NK-92 treated with Interleukin-12 subunit alpha and Interleukin-12 subunit beta, amount 100 ng/mL, for 24 hours (cell line): ENCODE results near the gene CCDC192.
"Not testable (repeated sequence)": the region's sequence is repeated elsewhere in the genome, so short reads cannot be mapped to it uniquely, and the experiment has no call there.

Source experiments
- DNase-seq: peaks from one replicate; lab custom pipeline; 2025; lab: John Stamatoyannopoulos, UW

Gene CCDC192

DNA sequence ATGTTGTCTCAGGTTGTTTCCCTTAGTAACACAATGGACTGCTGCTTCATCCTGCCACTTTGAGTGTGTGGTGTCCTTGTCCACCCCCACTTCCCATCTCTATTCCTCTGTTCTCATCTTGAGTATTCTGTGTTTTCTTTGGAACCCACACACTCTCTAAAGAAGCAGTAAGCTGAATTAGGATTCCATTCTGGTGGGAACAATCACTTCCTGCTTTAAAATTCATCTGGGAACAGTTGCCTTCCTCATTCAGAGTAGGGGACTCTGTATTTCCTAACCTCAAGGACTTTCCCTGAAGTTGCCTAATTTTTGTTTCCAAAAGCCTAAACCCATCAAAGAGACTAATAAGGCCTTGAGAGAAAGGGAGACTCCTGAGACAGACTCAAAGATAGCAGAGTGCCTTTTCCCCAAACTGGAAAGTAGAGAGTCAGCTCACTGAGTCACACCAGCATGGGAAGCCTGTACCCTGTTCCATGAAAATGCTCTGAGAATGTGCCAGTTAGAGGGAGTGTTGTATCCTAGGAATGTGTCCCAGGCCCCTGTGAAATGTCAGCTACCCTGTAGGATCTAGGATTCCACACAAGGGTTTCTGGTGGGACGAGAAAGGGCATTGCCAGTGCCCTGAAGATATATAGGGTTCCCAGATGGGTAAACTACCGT lies 63.6 kb downstream of the CCDC192 start:
- DNase-seq, result no peak

DNA sequence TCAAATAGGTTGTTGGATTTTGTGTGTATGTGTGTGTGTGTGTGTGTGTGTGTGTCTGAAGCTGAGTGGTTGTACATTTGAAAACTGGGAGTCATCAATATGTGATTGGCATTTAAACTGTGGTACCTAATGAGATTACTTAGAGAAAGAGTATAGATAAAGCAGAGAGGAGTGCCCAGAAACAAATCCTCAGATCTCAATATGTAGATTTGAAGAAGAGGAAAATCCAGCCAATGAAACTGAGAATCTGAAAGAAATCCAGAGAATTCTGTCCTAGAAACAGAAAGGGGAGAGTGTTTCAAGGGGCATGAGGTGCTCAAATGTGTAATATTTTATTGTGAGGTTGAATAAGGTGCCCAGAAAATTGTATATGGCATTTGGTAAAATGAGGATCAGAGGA lies 66.2 kb downstream of the CCDC192 start:
- no peak for DNase-seq

DNA sequence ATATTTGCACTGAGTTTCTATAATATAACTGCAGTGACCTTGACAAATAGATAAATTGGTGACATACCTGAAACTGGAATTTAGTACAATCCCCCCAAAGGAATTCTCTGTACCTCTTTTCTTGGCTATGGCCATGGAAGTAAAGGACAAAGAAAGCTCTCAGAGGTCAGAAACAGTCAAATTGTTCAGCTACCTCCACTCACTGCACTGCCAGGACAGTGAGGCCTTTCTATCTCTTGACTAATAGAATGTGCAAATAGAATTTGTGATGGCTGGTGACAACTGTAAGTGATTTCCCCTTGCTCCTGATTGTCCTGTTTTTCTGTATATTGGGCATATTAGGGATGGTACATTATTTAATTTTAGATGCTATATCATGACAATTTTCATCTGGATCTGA lies 67.1 kb downstream of the CCDC192 start:
- DNase-seq, result no peak

DNA sequence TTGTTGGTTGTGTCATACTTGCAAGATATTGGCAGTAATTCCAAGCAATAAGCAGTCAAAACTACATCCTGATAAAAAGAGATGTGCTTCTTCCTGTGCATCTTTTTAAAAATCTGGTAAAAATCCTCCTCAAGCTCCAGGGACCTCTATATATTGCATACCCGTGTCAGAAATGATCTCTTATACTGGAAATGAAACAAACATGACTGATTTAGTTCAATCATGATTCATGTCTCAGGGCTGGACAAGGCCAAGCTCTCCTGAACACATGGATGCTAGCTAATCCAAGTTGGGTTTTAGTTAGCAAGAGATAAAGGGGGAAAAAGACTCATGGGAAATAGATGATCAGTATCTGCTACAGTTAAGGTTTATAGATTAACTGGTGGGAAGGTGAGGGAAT lies 69.3 kb downstream of the CCDC192 start:
- no peak for DNase-seq

DNA sequence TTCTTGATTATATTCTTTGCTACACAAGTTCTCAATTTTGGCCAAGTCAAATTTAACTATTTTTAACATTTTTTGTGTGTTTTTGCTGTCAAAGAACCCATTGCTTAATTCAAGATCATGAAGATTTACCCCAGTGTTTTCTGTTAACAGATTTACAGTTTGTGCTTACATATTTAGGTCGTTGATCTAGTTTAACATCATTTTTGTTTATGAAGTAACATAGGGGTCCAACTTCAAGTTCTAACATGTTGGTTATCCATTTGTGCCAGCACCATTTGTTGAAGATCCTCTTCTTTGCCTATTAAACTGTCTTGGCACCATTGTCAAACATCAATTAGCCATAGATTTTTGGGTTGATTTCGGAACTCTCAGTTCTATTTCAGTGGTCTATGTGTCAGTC lies 71.0 kb downstream of the CCDC192 start:
- no peak for DNase-seq

DNA sequence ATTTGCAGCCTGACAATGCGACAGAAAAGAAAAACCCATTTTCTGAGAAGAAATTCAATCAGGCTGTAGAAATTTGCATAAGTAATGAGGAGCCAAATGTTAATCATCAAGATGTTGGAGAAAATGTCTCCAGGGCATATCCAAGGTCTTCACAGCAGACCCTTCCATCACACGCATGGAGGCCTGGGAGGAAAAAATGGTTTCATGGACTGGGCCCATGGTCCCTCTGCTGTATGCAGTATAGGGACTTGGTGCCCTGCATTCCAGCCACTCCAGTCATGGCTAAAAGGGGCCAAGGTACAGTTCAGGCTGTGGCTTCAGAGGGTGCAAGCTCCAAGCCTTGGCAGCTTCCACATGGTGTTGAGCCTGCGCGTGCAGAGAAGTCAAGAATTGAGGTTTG lies 73.3 kb downstream of the CCDC192 start:
- no peak for DNase-seq

DNA sequence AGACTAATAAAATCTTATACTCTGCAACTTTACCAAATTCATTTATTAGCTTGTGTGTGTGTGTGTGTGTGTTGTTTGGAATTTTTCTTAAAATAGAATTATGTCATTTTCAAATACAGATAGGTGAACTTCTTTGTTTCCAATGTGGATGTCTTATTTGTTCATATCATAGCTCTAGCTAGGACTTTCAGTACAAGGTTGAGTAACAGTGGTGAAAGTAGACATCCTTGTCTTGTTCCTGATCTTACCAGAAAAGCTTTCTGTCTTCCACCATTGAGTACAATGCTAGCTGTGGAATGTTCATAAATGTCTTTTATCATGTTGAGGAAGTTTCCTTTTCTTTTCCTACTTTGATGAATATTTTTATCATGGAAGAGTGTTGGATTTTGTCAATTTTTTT lies 74.8 kb downstream of the CCDC192 start:
- no peak for DNase-seq

DNA sequence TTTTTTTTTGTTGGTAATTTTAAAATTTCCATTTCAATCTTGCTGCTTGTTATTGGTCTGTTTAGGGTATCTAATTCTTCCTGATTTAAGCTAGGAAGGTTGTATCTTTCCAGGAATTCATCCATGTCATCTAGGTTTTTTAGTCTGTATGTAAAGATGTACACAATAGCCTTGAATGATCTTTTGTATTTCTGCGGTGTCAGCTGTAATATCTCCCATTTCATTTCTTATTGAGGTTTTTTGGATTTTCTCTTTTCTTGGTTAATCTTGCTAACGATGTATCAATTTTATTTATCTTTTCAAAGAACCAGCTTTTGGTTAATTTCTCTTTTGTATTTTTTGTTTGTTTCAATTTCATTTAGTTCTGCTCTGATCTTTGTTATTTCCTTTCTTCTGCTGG lies 79.3 kb downstream of the CCDC192 start:
- DNase-seq, result not testable (repeated sequence)

DNA sequence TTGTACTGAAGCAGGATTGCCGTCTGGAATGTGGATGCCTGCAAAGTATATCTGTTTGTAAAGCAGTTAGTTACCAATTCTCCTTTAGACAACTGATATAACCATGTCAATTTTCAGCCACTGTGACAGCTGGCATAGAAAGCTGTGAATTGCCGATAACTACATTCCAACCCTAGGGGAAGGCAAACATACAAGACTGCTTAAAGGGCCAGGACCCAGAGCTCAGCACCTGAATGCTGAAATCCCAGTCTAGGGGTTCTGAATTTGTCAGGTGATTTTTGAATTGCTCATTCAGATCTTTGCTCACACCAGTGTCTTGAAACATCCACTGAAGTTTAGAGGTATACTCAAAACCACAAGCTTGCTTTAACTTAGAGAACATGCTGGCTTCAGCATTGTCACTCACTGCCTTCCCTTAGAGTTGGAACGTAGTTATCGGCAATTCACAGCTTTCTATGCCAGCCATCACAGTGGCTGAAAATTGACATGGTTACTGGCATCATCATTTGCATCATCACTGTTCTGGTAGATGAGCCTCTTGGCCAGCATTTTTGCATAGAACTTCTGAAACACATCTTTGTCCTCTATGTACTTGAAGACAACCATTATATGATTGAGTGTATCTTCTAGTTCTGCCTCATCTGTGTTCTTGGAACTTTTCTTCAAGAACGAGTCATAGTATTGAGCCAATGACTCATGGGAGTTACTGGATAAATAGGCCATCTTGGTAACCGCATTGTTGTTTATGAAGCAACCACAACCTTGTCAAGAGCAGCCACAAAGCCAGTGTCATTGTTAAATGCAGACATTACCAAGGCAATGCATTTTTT lies 82.1 kb downstream of the CCDC192 start:
- peak; percentile 13 for DNase-seq

DNA sequence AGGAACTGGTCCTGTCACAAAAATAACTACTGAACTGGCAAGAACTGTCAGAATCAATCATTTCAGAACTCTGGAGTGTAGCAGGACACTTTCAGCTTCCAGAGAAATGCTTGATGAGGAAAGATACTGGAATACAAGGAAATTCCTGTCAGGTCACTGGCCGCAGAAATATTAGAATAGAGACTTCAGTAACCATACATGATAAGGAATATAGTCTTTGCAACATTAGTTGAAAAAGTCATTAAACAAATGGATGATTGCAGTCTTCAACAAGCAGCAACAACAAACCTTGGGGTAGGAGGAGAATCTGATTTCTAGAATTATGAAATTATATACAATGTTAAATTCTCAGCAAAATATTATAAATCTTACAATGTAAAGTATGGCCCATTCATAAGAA lies 88.2 kb downstream of the CCDC192 start:
- DNase-seq, result no peak

DNA sequence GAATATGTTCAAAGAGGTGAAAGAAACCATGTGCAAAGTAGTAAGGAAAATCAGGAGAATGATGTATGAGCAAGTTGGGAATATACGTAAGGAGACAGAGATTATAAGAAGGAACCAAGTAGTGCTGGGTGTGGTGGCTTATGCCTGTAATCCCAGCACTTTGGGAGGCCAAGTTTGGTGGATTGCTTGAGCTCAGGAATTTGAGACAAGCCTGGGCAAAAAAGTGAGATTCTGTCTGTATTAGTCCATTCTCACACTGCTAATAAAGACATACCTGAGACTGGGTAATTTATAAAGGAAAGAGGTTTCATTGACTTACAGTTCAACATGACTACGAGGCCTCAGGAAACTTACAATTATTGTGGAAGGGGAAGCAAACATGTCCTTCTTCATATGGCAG lies 88.7 kb downstream of the CCDC192 start:
- not testable (repeated sequence) for DNase-seq

DNA sequence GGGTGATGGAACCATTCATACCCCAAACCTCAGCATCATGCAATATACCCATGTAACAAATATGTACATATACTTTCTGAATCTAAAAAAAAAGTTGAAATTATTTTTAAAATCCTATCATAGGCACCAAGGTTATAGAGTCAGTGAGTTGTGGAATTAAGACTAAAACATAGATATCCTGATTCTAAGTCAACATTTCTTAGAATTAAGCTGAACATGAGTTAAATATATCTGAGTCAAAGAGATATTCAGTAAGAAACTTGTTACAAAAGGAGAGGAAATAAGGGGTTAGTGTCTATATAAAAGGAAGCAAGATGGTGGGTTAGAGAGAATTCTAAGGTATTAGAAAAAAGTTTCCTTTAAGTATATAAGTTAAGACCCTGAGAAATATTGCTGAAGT lies 89.9 kb downstream of the CCDC192 start:
- no peak for DNase-seq

DNA sequence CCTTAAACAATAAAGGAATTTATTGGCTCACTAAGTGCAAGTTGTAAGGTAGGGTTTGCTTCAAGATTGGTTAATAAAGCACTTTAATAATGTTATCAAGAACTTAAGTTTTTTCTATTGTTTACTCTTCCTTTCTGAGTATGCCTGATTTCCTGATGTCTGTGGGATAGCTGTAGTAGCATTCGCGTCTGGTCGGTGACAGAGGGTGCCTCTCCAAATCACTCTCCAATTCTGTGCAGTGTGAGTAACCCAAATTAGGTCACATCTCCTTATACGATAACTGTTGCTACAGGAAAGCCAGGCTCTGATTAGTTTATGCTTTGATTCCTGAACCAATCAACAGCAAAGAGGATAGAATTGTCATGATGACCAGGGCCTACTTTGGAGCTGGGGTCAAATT lies 90.7 kb downstream of the CCDC192 start:
- DNase-seq, result no peak

DNA sequence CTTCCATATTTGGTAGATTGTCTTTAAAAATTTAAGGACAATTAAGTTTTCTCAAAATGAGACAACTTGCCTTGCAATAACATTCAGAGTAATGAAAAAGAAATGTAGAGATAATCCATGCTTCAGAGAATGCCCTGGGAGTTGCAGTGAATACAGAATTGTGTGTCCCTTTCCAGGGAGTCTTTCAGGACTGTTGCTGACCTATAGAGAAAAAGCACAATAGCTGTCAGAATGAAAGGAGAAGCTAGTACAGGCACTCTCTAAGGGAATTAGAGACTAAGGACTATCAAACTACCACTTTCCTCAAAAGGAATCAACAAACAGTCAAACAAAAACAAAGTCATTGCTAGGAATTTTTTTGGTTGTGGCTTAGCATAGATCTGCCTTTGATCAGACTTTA lies 93.0 kb downstream of the CCDC192 start:
- DNase-seq, result no peak

DNA sequence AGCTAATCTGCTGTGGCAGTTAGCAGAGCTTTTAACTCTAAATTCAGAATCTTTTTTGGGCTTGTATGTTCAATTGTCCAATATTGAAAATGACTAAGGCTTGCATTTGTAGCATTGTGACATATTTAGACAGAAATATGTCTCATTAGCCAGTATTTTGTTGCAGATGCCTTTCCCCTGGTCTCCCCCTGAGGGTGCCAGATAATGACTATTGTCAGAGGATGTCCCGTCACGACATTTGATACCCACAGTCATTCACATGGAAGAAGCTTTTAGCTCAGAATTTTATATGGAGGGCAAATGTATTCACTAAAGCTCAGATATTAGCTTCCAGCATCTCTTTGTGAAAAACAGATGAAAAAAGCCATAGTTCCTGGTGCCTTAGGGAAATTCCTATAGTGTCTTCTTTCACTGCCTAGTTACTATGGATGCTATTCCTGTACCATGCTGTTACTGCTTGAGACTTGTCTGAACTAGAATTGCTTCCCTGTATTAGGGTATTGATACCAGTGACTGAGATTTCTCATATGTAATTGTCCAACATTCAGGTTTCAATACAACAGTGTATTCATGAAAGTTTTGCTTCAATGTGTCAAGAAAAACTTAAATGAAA lies 96.2 kb downstream of the CCDC192 start:
- no peak for DNase-seq

DNA sequence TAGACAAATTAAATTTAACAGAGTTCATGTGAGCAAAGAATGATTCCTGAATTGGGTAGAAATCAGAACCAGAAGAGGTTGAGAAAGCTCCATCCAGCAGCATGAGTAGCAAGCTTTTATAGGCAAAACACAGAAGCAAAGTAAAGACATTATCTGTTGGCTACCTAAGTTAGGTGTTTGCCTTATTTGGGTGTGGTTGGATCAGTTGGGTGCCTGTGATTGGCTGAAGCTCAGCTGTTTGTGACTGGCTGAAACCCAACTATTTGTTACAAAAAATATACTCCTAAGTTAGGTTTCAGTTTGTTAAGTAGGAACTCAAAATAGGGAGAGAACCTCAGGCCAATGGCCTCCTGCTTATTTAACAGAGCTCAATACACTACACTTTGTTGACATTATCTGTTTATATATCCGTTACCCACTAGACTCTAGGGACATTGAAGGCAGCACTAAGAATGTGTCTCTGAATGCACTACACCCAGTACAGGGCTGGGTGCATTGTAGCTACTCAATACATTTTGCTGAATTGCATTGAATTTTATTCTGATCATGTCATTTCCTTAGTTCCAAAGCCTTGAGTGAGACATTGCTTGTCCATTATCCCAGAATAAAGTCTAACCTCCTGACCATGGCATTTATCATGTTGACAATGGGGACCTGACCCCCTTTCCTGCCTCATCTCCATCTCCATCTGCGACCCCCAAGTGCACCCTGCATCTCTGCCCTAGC lies 98.7 kb downstream of the CCDC192 start:
- DNase-seq, result no peak

DNA sequence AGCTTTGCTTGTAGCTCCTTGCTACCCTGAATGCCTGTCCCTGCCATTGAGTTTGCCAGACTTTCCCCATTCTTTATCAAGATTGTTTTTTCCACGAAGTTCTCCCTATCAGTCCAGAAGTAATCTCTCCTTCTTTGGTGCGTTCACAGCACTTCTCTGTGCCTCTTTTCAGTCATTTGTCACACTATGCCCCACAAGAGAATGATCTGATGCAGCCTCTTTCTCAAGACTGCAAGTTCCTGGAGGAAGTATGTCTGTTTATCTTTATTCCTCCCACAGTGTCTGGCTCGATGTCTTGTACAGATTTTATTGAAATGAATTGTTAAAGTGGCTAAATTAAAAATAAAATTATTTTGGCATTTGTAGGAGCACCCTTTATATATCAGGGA lies 99.3 kb downstream of the CCDC192 start:
- DNase-seq, result no peak

DNA sequence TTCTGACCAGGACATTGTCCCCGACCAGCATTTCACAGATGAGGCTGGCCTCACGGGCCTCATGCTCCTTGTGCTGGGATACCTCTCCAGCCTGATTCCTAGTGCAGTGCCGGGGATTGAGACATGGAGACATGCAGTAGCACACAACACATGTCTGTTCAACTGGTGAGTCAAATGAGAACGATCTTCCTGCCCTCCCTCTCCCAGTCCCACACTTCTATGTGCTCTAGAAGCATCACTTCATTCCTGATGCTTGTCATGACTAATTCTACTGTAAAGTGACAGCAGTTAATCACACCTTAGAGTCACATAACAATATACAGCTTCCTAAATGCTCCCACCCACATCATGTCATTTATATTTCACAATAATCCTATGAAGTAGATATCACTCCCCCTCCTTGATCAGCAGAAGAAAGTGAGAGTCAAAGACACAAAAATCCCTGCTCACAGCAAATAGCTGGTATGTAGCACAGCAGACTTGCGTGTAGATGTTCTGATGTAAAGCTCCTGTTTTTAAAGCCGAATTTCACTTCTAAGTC lies 101.8 kb downstream of the CCDC192 start:
- DNase-seq, result no peak

DNA sequence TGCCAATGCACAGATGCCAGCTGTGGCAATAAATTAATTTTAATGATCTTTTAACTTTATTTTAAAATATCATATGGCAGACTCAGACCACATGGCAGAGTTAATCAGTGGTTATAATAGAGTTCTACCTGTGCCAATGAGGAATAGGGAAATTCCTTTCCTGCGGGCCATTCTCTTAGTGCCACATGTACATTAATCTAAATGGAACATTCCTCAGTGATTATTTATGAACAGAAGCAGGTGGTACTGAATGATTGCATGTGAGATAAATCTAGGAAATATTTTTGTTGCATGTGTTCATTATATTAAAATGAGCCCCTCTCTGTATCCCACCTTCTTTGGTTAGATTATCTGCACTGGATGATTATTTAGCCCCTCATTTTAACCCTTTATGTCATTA lies 102.3 kb downstream of the CCDC192 start:
- no peak for DNase-seq

DNA sequence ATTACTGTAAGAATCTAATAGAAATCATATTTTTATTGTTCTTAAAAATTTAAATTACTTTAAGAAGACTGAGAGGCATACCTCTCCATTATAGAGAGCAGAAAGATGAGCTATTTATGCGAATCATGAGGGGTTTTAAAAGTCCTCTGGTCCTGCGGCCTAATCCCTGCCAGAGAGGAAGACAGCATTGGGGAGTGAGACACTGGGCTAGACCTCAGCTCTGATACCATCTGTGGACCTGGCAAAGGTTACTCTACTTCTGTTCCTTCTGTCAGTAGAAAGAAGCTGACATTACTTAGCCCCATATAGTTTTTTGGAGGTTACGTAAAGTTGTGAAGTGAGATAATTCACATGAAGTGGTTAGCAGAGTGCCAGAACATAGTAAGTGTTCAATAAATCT lies 103.6 kb downstream of the CCDC192 start:
- DNase-seq, result no peak

DNA sequence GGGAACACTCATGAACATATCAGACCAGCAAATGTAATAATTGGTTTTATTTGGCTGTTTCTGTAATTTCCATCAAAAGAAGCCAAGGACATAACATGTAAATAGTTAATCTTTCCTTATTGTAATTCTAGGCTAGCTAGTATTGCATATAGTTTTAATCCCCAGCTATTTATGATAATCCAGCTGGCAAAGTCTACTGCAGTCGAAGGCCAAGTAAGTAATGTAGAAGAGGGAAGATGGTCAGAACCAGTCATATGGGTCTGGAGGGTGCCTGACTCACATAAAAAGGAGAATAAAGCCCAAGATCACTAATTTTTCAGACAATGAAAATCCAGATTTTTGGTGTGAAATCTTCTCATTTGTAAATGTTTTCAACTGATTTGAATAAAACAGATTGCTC lies 106.3 kb downstream of the CCDC192 start:
- no peak for DNase-seq

DNA sequence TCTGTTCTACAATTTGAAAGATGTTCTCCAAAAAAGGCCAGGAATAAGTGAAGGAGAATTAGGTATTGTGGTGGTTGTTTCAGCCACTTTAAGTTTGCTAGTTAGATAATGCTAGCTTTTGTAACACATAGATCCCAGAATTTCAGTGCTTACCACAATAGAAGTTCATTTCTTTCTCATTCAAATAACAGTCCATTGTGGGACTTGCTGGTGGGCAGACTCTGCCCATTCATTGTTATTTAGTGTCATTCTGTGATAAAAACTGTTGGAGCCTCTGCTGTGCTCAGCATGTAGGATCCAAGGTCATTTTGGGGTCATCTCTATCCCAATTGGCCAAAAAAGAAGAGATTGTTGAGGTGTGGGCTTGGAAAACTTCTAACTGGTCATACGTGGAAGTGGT lies 106.8 kb downstream of the CCDC192 start:
- DNase-seq, result no peak
